GM23338 (cell line): ENCODE measurements around the gene C14orf93. TPM values are rescaled to one million over a fixed set of nuclear protein-coding genes. Genes with fewer than 3 reads are reported as not detected.

Experiments used
- ATAC-seq: fragments of 200-7000 bp; cut with Tn5 transposase; 3 replicates; pipeline ENCODE4 v1.9.1; 2020
- DNase-seq: peaks from one replicate; pipeline ENCODE4 v3.0.0-alpha.2; 2015; ENCODE audit warnings: low spot score
- H2AFZ ChIP-seq: fragments of 200-600 bp; sonication (generic); 2 replicates; pipeline ENCODE4 v1.8.0; 2016; ENCODE audit warnings: antibody characterized with exemption, mild to moderate bottlenecking, moderate library complexity
- H3F3A ChIP-seq: fragments of 200-600 bp; sonication (generic); replicated peaks from 2 replicates; pipeline ENCODE4 v1.8.0; 2017; ENCODE audit warnings: antibody characterized with exemption, mixed run types, low read depth
- H3K27ac ChIP-seq: fragments of 200-600 bp; sonication (generic); 2 replicates; pipeline ENCODE4 v1.6.1; 2016; ENCODE audit warnings: low read depth
- H3K27me3 ChIP-seq: fragments of 200-600 bp; sonication (generic); 2 replicates; pipeline ENCODE4 v1.8.0; 2016; ENCODE audit warnings: mild to moderate bottlenecking, mixed run types, moderate library complexity; ENCODE audit not compliant: insufficient read depth
- H3K36me3 ChIP-seq: fragments of 200-600 bp; sonication (generic); 2 replicates; pipeline ENCODE4 v1.8.0; 2016; ENCODE audit warnings: mild to moderate bottlenecking; ENCODE audit not compliant: insufficient read depth
- H3K4me1 ChIP-seq: fragments of 200-600 bp; sonication (generic); 2 replicates; pipeline ENCODE4 v1.8.0; 2016; ENCODE audit warnings: mild to moderate bottlenecking, moderate library complexity; ENCODE audit not compliant: insufficient read depth
- H3K4me2 ChIP-seq: fragments of 200-600 bp; sonication (generic); 2 replicates; pipeline ENCODE4 v1.7.1; 2017; ENCODE audit warnings: mixed run types
- H3K4me3 ChIP-seq: fragments of 200-600 bp; sonication (generic); 2 replicates; pipeline ENCODE4 v1.6.1; 2016; ENCODE audit warnings: mixed run types
- H3K79me2 ChIP-seq: fragments of 200-600 bp; sonication (generic); replicated peaks from 2 replicates; pipeline ENCODE4 v1.8.0; 2017; ENCODE audit warnings: mild to moderate bottlenecking; ENCODE audit not compliant: insufficient read depth
- H3K9me2 ChIP-seq: fragments of 200-600 bp; sonication (generic); 2 replicates; pipeline ENCODE4 v1.8.0; 2017; ENCODE audit not compliant: insufficient read depth
- H4K20me1 ChIP-seq: fragments of 200-600 bp; sonication (generic); replicated peaks from 2 replicates; pipeline ENCODE4 v1.8.0; 2017; ENCODE audit warnings: mild to moderate bottlenecking; ENCODE audit not compliant: insufficient read depth
- H3K27ac Mint-ChIP-seq: 2 replicates; pipeline ENCODE4 v1.8.0; 2020; ENCODE audit warnings: inconsistent platforms, mild to moderate bottlenecking, moderate library complexity, mixed read lengths
- H3K27me3 Mint-ChIP-seq: 3 replicates; pipeline ENCODE4 v1.8.0; 2022; ENCODE audit warnings: low read depth, mild to moderate bottlenecking, moderate library complexity, mixed read lengths, inconsistent platforms; ENCODE audit not compliant: insufficient read depth, poor library complexity
- H3K36me3 Mint-ChIP-seq: 3 replicates; pipeline ENCODE4 v1.8.0; 2021; ENCODE audit warnings: low read depth, mild to moderate bottlenecking, inconsistent platforms, moderate library complexity, mixed read lengths
- H3K4me1 Mint-ChIP-seq: 3 replicates; pipeline ENCODE4 v1.8.0; 2020; ENCODE audit warnings: mild to moderate bottlenecking, inconsistent platforms, mixed read lengths
- H3K4me3 Mint-ChIP-seq: 3 replicates; pipeline ENCODE4 v1.8.0; 2021; ENCODE audit warnings: moderate library complexity, mild to moderate bottlenecking, inconsistent platforms, mixed read lengths
- H3K9me3 Mint-ChIP-seq: 3 replicates; pipeline ENCODE4 v1.8.0; 2020; ENCODE audit warnings: moderate library complexity, mild to moderate bottlenecking, inconsistent platforms, mixed read lengths
- EZH2 ChIP-seq: fragments of 200-600 bp; sonication (generic); IDR thresholded peaks from one replicate; pipeline ENCODE4 v1.8.0; 2017; ENCODE audit warnings: antibody characterized with exemption, mild to moderate bottlenecking, low read depth; ENCODE audit not compliant: unreplicated experiment
- JUNB ChIP-seq: IDR thresholded peaks from one replicate; pipeline ENCODE4 v1.6.1; 2016; ENCODE audit warnings: antibody characterized with exemption; ENCODE audit not compliant: unreplicated experiment
- NANOG ChIP-seq: IDR thresholded peaks from 2 replicates; pipeline ENCODE4 v1.6.1; 2016; ENCODE audit warnings: antibody characterized with exemption, borderline replicate concordance
- POLR2AphosphoS5 ChIP-seq: IDR thresholded peaks from 2 replicates; pipeline ENCODE4 v1.6.1; 2016; ENCODE audit warnings: antibody characterized with exemption, low read depth
- ZNF331 ChIP-seq: fragments of 250-450 bp; sonication (Bioruptor Pico); IDR thresholded peaks from 2 replicates; pipeline ENCODE4 v1.5.0; 2020; ENCODE audit warnings: low read depth, mild to moderate bottlenecking, moderate library complexity
- polyA plus RNA-seq: library from polyadenylated mRNA; unstranded; fragments of >200 nt; fragmentation: Nextera tagmentation; extraction: Ambion mirVana; gene quantifications from 2 replicates; pipeline ENCODE4 v1.2.1, GENCODE V29; 2016
- total RNA-seq: library from RNA; depleted of rRNA; stranded (reverse); fragments of >200 nt; shearing (Covaris generic); gene quantifications from 2 replicates; pipeline ENCODE4 v1.2.3, GENCODE V29; 2014
- TF ChIP-seq, protein P1 (sequence below), 2 experiments: fragments of 200-600 bp in 1 of 2; sonication (generic) in 1 of 2; conservative IDR thresholded peaks; 2 replicates each; pipeline versions ENCODE4 v1.5.1 to v1.6.1; 2016 to 2017; ENCODE audit warnings: antibody characterized with exemption in 2 of 2, low read depth in 2 of 2, mild to moderate bottlenecking in 2 of 2, moderate library complexity in 1 of 2
- TF ChIP-seq, protein P2 (sequence below): fragments of 250-450 bp; sonication (Bioruptor Pico); IDR thresholded peaks from 2 replicates; pipeline ENCODE4 v1.5.0; 2020; ENCODE audit warnings: mild to moderate bottlenecking, moderate library complexity

Gene C14orf93
- total and polyA plus RNA-seq, 2 experiments from 2014 or later = 3.5 to 11.7 TPM

DNA sequence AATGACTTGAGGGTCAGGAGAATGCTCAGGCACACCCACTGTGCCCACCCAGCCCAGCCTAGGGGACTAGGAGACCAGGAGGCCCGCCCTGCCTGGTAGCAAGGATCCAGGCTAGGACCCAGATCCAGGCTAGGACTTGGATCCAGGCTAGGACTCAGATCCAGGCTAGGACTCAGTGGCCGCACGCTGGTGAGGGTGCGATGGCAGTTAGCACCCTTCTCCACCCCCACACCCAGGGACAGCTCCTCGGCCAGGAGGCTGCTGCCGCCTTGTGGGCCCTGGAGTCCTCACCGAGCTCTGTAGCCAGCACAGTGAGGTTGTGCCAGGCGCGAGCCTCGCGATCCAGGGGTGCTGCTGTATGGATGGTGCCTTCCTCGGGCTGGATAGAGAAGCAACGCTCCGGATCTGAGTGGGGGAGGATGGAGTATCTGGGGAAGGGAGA, 42.3 kb upstream of the C14orf93 start:
- peak; percentile 61 for DNase-seq
- Histone ChIP-seq H3K27ac (no peak overlapping the region), H3K4me1 (peaks cover 11% of the 10 kb centered on the region; the same call in 1 of the 2 replicates), H2AFZ (no peak overlapping the region), H3K9me2 (no peaks in the 10 kb centered on the region), H3K36me3 (no peaks in the 10 kb centered on the region), H3K4me3 (no peak overlapping the region), H4K20me1 (no peaks in the 10 kb centered on the region), H3K79me2 (no peaks in the 10 kb centered on the region), H3F3A (no peaks in the 10 kb centered on the region; the same call in 1 of the 2 replicates), H3K27me3 (peaks cover 4% of the 10 kb centered on the region; the same call in 1 of the 2 replicates), H3K4me2 (no peak overlapping the region)
- peak; percentile 39 for ATAC-seq
- Mint-ChIP-seq H3K27ac (no peak overlapping the region), H3K27me3 (peaks cover 7% of the 10 kb centered on the region), H3K4me3 (no peak overlapping the region), H3K4me1 (peaks cover 17% of the 10 kb centered on the region), H3K9me3 (no peaks in the 10 kb centered on the region; the same call in 2 of the 3 replicates), H3K36me3 (peaks cover 25% of the 10 kb centered on the region)
- TF ChIP-seq, protein P1, sequence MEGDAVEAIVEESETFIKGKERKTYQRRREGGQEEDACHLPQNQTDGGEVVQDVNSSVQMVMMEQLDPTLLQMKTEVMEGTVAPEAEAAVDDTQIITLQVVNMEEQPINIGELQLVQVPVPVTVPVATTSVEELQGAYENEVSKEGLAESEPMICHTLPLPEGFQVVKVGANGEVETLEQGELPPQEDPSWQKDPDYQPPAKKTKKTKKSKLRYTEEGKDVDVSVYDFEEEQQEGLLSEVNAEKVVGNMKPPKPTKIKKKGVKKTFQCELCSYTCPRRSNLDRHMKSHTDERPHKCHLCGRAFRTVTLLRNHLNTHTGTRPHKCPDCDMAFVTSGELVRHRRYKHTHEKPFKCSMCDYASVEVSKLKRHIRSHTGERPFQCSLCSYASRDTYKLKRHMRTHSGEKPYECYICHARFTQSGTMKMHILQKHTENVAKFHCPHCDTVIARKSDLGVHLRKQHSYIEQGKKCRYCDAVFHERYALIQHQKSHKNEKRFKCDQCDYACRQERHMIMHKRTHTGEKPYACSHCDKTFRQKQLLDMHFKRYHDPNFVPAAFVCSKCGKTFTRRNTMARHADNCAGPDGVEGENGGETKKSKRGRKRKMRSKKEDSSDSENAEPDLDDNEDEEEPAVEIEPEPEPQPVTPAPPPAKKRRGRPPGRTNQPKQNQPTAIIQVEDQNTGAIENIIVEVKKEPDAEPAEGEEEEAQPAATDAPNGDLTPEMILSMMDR (conservative IDR thresholded peaks at IDR 0.05; ENCODE audit: low read depth in 2 of 2) = peak; percentile 40 to 86
- no peak for TF ChIP-seq NANOG

DNA sequence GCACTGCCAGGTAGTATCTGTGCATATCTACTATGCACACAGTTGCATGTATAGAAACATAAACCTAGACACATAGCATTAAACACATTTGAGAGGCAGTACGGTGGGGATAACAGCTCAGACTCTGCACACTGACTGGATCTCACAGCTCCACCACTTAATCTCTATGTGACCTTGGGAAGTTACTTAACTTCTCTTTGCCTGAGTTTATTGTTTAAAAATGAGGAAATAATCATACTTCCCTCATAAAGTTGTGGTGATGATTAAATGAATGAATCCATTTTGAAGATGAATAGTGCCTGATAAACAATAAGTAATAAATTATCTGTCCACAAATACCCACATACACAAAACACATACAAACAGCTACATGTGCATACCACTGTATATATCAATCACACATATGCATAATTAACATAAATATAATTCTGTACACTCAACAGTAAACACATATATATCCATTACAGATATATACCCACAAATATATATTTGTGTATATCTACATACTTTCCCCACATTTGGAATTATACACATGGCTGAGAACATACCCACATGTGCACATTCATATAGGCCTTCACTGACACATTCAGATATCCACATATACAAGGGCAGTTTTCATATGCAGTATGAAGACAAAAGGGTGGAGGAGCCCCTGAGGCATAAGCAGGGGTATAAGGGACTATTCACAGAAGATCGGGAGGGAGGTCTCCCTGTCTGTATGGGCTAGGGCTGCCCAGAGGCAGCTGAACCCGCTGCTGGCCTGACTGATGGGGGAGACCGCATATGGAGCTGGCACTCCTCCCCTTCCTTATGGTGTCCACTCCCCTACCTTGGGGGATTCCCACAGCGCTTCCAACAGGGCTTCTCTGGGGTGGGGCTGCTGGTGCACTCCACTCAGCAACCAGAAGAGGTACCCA, 41.5 kb upstream of the C14orf93 start:
- peaks cover 6% of the 10 kb centered on the region; the same call in 1 of the 2 replicates for H3K4me1 ChIP-seq
- H4K20me1 ChIP-seq = no peaks in the 10 kb centered on the region
- no peak overlapping the region; the same call in 2 of the 3 replicates for H3K4me3 Mint-ChIP-seq
- no peak overlapping the region for H3K4me2 ChIP-seq
- no peaks in the 10 kb centered on the region for H3K79me2 ChIP-seq
- no peak for DNase-seq
- H3K36me3 Mint-ChIP-seq = peaks cover 25% of the 10 kb centered on the region
- ATAC-seq = no peak
- no peak overlapping the region for H3K27ac ChIP-seq
- H3K9me2 ChIP-seq = no peaks in the 10 kb centered on the region
- H3K36me3 ChIP-seq = no peaks in the 10 kb centered on the region
- TF ChIP-seq, protein P2, sequence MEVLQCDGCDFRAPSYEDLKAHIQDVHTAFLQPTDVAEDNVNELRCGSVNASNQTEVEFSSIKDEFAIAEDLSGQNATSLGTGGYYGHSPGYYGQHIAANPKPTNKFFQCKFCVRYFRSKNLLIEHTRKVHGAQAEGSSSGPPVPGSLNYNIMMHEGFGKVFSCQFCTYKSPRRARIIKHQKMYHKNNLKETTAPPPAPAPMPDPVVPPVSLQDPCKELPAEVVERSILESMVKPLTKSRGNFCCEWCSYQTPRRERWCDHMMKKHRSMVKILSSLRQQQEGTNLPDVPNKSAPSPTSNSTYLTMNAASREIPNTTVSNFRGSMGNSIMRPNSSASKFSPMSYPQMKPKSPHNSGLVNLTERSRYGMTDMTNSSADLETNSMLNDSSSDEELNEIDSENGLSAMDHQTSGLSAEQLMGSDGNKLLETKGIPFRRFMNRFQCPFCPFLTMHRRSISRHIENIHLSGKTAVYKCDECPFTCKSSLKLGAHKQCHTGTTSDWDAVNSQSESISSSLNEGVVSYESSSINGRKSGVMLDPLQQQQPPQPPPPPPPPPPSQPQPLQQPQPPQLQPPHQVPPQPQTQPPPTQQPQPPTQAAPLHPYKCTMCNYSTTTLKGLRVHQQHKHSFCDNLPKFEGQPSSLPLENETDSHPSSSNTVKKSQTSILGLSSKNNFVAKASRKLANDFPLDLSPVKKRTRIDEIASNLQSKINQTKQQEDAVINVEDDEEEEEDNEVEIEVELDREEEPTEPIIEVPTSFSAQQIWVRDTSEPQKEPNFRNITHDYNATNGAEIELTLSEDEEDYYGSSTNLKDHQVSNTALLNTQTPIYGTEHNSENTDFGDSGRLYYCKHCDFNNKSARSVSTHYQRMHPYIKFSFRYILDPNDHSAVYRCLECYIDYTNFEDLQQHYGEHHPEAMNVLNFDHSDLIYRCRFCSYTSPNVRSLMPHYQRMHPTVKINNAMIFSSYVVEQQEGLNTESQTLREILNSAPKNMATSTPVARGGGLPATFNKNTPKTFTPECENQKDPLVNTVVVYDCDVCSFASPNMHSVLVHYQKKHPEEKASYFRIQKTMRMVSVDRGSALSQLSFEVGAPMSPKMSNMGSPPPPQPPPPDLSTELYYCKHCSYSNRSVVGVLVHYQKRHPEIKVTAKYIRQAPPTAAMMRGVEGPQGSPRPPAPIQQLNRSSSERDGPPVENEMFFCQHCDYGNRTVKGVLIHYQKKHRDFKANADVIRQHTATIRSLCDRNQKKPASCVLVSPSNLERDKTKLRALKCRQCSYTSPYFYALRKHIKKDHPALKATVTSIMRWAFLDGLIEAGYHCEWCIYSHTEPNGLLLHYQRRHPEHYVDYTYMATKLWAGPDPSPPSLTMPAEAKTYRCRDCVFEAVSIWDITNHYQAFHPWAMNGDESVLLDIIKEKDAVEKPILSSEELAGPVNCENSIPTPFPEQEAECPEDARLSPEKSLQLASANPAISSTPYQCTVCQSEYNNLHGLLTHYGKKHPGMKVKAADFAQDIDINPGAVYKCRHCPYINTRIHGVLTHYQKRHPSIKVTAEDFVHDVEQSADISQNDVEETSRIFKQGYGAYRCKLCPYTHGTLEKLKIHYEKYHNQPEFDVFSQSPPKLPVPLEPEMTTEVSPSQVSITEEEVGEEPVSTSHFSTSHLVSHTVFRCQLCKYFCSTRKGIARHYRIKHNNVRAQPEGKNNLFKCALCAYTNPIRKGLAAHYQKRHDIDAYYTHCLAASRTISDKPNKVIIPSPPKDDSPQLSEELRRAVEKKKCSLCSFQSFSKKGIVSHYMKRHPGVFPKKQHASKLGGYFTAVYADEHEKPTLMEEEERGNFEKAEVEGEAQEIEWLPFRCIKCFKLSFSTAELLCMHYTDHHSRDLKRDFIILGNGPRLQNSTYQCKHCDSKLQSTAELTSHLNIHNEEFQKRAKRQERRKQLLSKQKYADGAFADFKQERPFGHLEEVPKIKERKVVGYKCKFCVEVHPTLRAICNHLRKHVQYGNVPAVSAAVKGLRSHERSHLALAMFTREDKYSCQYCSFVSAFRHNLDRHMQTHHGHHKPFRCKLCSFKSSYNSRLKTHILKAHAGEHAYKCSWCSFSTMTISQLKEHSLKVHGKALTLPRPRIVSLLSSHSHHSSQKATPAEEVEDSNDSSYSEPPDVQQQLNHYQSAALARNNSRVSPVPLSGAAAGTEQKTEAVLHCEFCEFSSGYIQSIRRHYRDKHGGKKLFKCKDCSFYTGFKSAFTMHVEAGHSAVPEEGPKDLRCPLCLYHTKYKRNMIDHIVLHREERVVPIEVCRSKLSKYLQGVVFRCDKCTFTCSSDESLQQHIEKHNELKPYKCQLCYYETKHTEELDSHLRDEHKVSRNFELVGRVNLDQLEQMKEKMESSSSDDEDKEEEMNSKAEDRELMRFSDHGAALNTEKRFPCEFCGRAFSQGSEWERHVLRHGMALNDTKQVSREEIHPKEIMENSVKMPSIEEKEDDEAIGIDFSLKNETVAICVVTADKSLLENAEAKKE (CRISPR knock-in tag) = no peak
- TF ChIP-seq EZH2 = no peak
- TF ChIP-seq ZNF331 (CRISPR knock-in tag) = no peak
- TF ChIP-seq JUNB = no peak
- no peak for TF ChIP-seq POLR2AphosphoS5
- no peak overlapping the region for H3K27ac Mint-ChIP-seq
- peaks cover 19% of the 10 kb centered on the region for H3K4me1 Mint-ChIP-seq
- H3K4me3 ChIP-seq = no peak overlapping the region
- no peaks in the 10 kb centered on the region; the same call in 1 of the 2 replicates for H3F3A ChIP-seq
- H3K27me3 ChIP-seq = no peaks in the 10 kb centered on the region
- no peaks in the 10 kb centered on the region; the same call in 2 of the 3 replicates for H3K9me3 Mint-ChIP-seq
- H2AFZ ChIP-seq = no peak overlapping the region
- H3K27me3 Mint-ChIP-seq = peaks cover 11% of the 10 kb centered on the region
